Mesendoderm (in vitro differentiated cells): Measurements from ENCODE around the gene PLA2G3.

Experiments
- DNase-seq: peaks from one replicate; pipeline ENCODE4 v3.0.0; 2013
- H2AK5ac ChIP-seq: 2 replicates; pipeline ENCODE4 v1.6.1; 2013; ENCODE audit warnings: low read length, inconsistent platforms
- H2BK120ac ChIP-seq: 2 replicates; pipeline ENCODE4 v1.6.1; 2013; ENCODE audit warnings: low read depth, mild to moderate bottlenecking, low read length, moderate library complexity, mixed read lengths
- H2BK15ac ChIP-seq: replicated peaks from 2 replicates; pipeline ENCODE4 v1.6.1; 2013; ENCODE audit warnings: low read depth, mild to moderate bottlenecking, moderate library complexity
- H2BK5ac ChIP-seq: 2 replicates; pipeline ENCODE4 v1.6.1; 2013; ENCODE audit warnings: low read length, inconsistent platforms
- H3K18ac ChIP-seq: 2 replicates; pipeline ENCODE4 v1.6.1; 2013; ENCODE audit warnings: mild to moderate bottlenecking, low read length, mixed read lengths
- H3K23ac ChIP-seq: one replicate; pipeline ENCODE4 v1.6.1; 2013; ENCODE audit warnings: low read length
- H3K27ac ChIP-seq: 2 replicates; pipeline ENCODE4 v1.5.1; 2013; ENCODE audit warnings: low read depth, mild to moderate bottlenecking, inconsistent platforms, low read length, moderate library complexity
- H3K27me3 ChIP-seq: 2 replicates; pipeline ENCODE4 v1.6.1; 2013; ENCODE audit warnings: low read length, control low read depth, mild to moderate bottlenecking, inconsistent platforms; ENCODE audit not compliant: insufficient read depth, poor library complexity
- H3K36me3 ChIP-seq: 2 replicates; pipeline ENCODE4 v1.6.1; 2013; ENCODE audit warnings: low read length, inconsistent platforms; ENCODE audit not compliant: control insufficient read depth, insufficient read depth
- H3K4ac ChIP-seq: one replicate; pipeline ENCODE4 v1.6.1; 2013; ENCODE audit warnings: low read depth, mild to moderate bottlenecking, low read length, moderate library complexity
- H3K4me1 ChIP-seq: 2 replicates; pipeline ENCODE4 v1.6.1; 2013; ENCODE audit warnings: low read depth, low read length, inconsistent platforms; ENCODE audit not compliant: control insufficient read depth
- H3K4me2 ChIP-seq: 2 replicates; pipeline ENCODE4 v1.6.1; 2013; ENCODE audit warnings: low read length
- H3K4me3 ChIP-seq: 2 replicates; pipeline ENCODE4 v1.5.1; 2013; ENCODE audit warnings: mild to moderate bottlenecking, low read length
- H3K56ac ChIP-seq: one replicate; pipeline ENCODE4 v1.6.1; 2013; ENCODE audit warnings: low read length
- H3K79me1 ChIP-seq: 2 replicates; pipeline ENCODE4 v1.6.1; 2013; ENCODE audit warnings: low read length, inconsistent platforms
- H3K79me2 ChIP-seq: 2 replicates; pipeline ENCODE4 v1.6.1; 2013; ENCODE audit warnings: mild to moderate bottlenecking, low read length; ENCODE audit not compliant: control insufficient read depth, insufficient read depth
- H3K9ac ChIP-seq: 2 replicates; pipeline ENCODE4 v1.6.1; 2013; ENCODE audit warnings: low read length, inconsistent platforms
- H4K5ac ChIP-seq: one replicate; pipeline ENCODE4 v1.6.1; 2013; ENCODE audit warnings: low read length
- H4K8ac ChIP-seq: one replicate; pipeline ENCODE4 v1.6.1; 2013; ENCODE audit warnings: low read depth, mild to moderate bottlenecking, control low read depth, low read length, moderate library complexity
- WGBS: extraction: QIAGEN DNeasy Blood & Tissue Kit; methylation state at CpG from one replicate; pipeline ENCODE4 v1.1.7; 2013; ENCODE audit warnings: low lambda C conversion rate, missing lambda C conversion rate; ENCODE audit not compliant: insufficient coverage; ENCODE audit errors: extremely low coverage; 5-methylcytosine and 5-hydroxymethylcytosine counted together
- small RNA-seq: library from polyadenylated mRNA; stranded (forward); fragments of <200 nt; extraction: miRNeasy Mini kit (QIAGEN cat#:217004); gene quantifications from one replicate; pipeline ENCODE3, GENCODE V24; 2013; ENCODE audit not compliant: insufficient read depth

Gene PLA2G3

GRCh38 chr22:31085928-31086327 is 54.4 kb downstream of the PLA2G3 start:
- Histone ChIP-seq H4K8ac (no peak overlapping the region), H4K5ac (no peak overlapping the region), H2BK120ac (no peak overlapping the region), H3K18ac (peak overlapping the region; percentile 30), H3K4me2 (no peak overlapping the region), H3K23ac (no peak overlapping the region), H3K27me3 (no peaks in the 10 kb centered on the region), H3K79me2 (peaks cover 7% of the 10 kb centered on the region), H2AK5ac (no peak overlapping the region), H3K4ac (no peak overlapping the region), H3K36me3 (no peaks in the 10 kb centered on the region), H3K27ac (no peak overlapping the region), H3K9ac (peak overlapping the region; percentile 95), H2BK5ac (no peak overlapping the region), H3K4me3 (no peak overlapping the region), H2BK15ac (no peak overlapping the region), H3K79me1 (peaks cover 10% of the 10 kb centered on the region), H3K56ac (peak overlapping the region; percentile 79), H3K4me1 (peaks cover 5% of the 10 kb centered on the region)
- no peak for DNase-seq
- no CpG with 5 or more reads among the region's 3 CpGs for WGBS

DNA sequence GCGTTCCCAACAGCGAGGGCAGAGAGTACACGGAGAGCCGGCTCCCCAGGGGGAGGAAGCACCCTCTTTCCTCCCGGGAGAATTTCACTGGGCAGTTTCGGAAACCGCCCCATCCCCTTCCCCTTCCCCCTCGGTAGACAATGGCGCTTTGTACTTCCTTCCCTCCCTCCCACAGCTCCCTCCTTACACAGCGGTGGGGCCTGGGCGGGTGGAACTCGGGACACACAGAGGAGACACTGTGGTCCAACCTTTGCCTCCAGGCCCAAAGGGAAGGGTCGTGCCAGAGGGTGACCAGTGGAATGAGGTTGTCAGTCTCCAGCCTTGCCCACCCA is 54.8 kb downstream of the PLA2G3 start:
- no peaks in the 10 kb centered on the region for H3K36me3 ChIP-seq

GRCh38 chr22:31084811-31085492 is 55.4 kb downstream of the PLA2G3 start:
- Histone ChIP-seq H3K27ac (peak overlapping the region; percentile 47), H3K56ac (peak overlapping the region; percentile 98), H2BK15ac (no peak overlapping the region), H3K4ac (peak overlapping the region; percentile 59), H3K79me1 (peaks cover 10% of the 10 kb centered on the region), H3K4me2 (peak overlapping the region; percentile 94), H3K18ac (peak overlapping the region; percentile 77), H3K4me3 (peak overlapping the region; percentile 75), H3K36me3 (no peaks in the 10 kb centered on the region), H3K79me2 (peaks cover 7% of the 10 kb centered on the region), H3K9ac (peak overlapping the region; percentile 95), H2BK5ac (no peak overlapping the region), H3K4me1 (peaks cover 7% of the 10 kb centered on the region), H3K27me3 (no peaks in the 10 kb centered on the region), H4K8ac (peak overlapping the region; percentile 17), H2BK120ac (no peak overlapping the region), H2AK5ac (no peak overlapping the region), H3K23ac (no peak overlapping the region), H4K5ac (no peak overlapping the region)
- peak; percentile 93 for DNase-seq
- WGBS, result no CpG with 5 or more reads among the region's 69 CpGs

More for the DNA sequence above, 54.8 kb downstream of the PLA2G3 start:
- Histone ChIP-seq H4K8ac (no peak overlapping the region), H3K27me3 (no peaks in the 10 kb centered on the region), H2AK5ac (no peak overlapping the region), H3K79me1 (peaks cover 10% of the 10 kb centered on the region), H3K4ac (peak overlapping the region; percentile 40), H2BK15ac (no peak overlapping the region), H3K18ac (peak overlapping the region; percentile 30), H3K79me2 (peaks cover 7% of the 10 kb centered on the region), H3K4me2 (peak overlapping the region; percentile 43), H3K4me3 (no peak overlapping the region), H2BK5ac (no peak overlapping the region), H3K9ac (peak overlapping the region; percentile 95), H3K56ac (peak overlapping the region; percentile 79), H3K23ac (no peak overlapping the region), H4K5ac (no peak overlapping the region), H3K4me1 (peaks cover 6% of the 10 kb centered on the region), H2BK120ac (no peak overlapping the region), H3K27ac (no peak overlapping the region)
- no CpG with 5 or more reads among the region's 13 CpGs for WGBS
- DNase-seq, result peak; percentile 71

Small RNAs within 50 kb of the gene (small RNA-seq; reads per million reads assigned to genes)
- 4.1 reads per million, percentile 63 among the genes with 10 or more reads in this experiment for gene MIR3928
